Uterus (tissue), 2 donors: Measurements from ENCODE around the gene AKT2.

ENCODE experiments used
- POLR2A ChIP-seq, 2 donors: fragments of 450-650 bp; IDR thresholded peaks; one replicate each; pipeline ENCODE4 v1.6.1; 2016; ENCODE audit warnings: antibody characterized with exemption in 2 of 2, mild to moderate bottlenecking in 1 of 2, moderate library complexity in 1 of 2
- TF ChIP-seq, protein P1 (sequence below), 4 experiments: fragments of 200-600 bp in 2 of 4; fragments of 450-650 bp in 2 of 4; sonication (generic) in 2 of 4; IDR thresholded peaks; one replicate each; pipeline ENCODE4 v1.5.1; 2016 to 2019; ENCODE audit warnings: antibody characterized with exemption in 4 of 4, mild to moderate bottlenecking in 2 of 4, moderate library complexity in 1 of 4

GRCh38 chr19:40283414-40284250, 1.5 kb downstream of the AKT2 start:
- TF ChIP-seq, protein P1, sequence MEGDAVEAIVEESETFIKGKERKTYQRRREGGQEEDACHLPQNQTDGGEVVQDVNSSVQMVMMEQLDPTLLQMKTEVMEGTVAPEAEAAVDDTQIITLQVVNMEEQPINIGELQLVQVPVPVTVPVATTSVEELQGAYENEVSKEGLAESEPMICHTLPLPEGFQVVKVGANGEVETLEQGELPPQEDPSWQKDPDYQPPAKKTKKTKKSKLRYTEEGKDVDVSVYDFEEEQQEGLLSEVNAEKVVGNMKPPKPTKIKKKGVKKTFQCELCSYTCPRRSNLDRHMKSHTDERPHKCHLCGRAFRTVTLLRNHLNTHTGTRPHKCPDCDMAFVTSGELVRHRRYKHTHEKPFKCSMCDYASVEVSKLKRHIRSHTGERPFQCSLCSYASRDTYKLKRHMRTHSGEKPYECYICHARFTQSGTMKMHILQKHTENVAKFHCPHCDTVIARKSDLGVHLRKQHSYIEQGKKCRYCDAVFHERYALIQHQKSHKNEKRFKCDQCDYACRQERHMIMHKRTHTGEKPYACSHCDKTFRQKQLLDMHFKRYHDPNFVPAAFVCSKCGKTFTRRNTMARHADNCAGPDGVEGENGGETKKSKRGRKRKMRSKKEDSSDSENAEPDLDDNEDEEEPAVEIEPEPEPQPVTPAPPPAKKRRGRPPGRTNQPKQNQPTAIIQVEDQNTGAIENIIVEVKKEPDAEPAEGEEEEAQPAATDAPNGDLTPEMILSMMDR (IDR thresholded peaks at IDR 0.05) = no peak
- no peak for TF ChIP-seq POLR2A (IDR thresholded peaks at IDR 0.05)
